Measurements from ENCODE around the gene SF3B3. TPM values are rescaled to one million over a fixed set of nuclear protein-coding genes. Genes with fewer than 3 reads are reported as not detected.
A peak's percentile ranks its signal among the peaks of the same experiment; 100 is the strongest.
"Not testable (repeated sequence)": the region's sequence is repeated elsewhere in the genome, so short reads cannot be mapped to it uniquely, and the experiment has no call there.

Gene SF3B3
- total RNA-seq, 6 donors from 2014 or later: 63.9 to 168 (median 105) TPM

DNA sequence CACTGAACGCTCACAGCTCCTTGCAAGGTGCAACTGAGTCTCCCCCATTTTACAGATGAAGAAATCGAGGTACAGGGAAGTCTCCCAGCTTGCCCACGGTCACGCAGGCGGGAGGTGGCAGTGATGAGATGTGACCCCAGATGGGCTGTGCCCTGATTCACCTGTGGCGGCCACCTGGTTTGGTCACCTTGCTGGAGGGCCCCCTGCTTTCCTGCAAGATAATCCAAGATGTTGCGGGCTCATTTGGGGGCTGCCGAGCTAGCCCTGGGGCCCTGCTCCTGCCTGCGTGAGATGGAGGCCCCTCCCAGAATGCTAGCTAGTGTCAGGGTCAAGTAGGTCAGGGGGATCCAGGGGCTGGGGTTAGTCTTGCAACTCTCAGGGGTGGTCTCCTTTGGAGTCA is 63.1 kb downstream of the SF3B3 start:
- no peak overlapping the region for H3K27ac ChIP-seq
- no peaks in the 10 kb centered on the region for H3K9me3 ChIP-seq
- ATAC-seq (ENCODE audit: low FRiP score in 2 of 2): no peak
- WGBS, 2 donors: 94% methylated on average over 9 of the region's 9 CpGs; no CpG with 5 or more reads in 1 of the 2 donors
- H3K36me3 ChIP-seq: no peaks in the 10 kb centered on the region
- no peak overlapping the region for H3K4me3 ChIP-seq
- no peaks in the 10 kb centered on the region for H3K27me3 ChIP-seq
- no peak for TF ChIP-seq CTCF (IDR thresholded peaks at IDR 0.05)
- TF ChIP-seq EP300 (IDR thresholded peaks at IDR 0.05): no peak
- TF ChIP-seq POLR2AphosphoS5 (IDR thresholded peaks at IDR 0.05): no peak
- TF ChIP-seq POLR2A (IDR thresholded peaks at IDR 0.05): no peak
- DNase-seq: peak in 1 of 2 donors; percentile 41
- peaks cover 6 to 16% (median 12%) of the 10 kb centered on the region in 4 donors for H3K4me1 ChIP-seq

DNA sequence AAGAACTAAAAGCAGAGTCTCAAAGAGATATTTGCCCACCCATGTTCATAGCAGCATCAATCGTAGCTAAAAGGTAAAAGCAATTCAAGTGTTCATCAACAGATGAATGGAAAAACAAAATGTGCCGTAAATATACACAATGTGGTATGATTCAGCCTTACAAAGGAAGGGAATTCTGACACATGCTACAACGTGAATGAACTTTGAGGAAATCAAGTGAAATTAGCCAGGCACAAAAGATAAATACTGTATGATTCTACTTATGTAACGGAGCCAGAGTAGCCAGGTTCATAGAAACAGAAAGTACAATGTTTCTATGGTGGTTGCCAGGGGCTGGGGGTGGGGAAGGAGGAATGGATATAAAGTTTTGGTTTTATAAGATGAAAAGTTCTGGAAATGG is 64.9 kb downstream of the SF3B3 start:
- Histone ChIP-seq H3K9me3 (no peaks in the 10 kb centered on the region), H3K4me1 (peaks cover 18 to 26% (median 20%) of the 10 kb centered on the region in 4 donors), H3K27ac (peak overlapping the region in 1 of 4 donors; percentile 8), H3K36me3 (no peaks in the 10 kb centered on the region), H3K27me3 (no peaks in the 10 kb centered on the region), H3K4me3 (no peak overlapping the region)
- DNase-seq (no peak), ATAC-seq (ENCODE audit: low FRiP score in 2 of 2) (no peak)
- TF ChIP-seq POLR2AphosphoS5 (IDR thresholded peaks at IDR 0.05) (no peak), POLR2A (IDR thresholded peaks at IDR 0.05) (no peak), EP300 (IDR thresholded peaks at IDR 0.05) (no peak), CTCF (IDR thresholded peaks at IDR 0.05) (no peak)
- 44 to 55% methylated on average over 4 of the region's 4 CpGs for WGBS, 2 donors

DNA sequence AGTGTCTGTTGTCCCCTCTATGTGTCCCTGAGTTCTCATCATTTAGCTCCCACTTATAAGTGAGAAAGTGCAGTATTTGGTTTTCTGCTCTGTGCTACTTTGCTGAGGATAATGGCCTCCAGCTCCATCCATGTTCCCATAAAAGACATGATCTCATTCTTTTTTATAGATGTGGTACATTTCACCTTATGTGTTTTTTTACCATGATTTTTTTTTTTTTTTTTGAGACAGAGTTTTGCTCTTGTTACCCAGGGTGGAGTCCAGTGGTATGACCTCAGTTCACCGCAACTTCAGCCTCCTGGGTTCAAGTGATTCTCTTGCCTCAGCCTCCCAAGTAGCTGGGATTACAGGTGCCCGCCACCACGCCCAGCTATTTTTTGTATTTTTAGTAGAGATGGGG is 65.8 kb downstream of the SF3B3 start:
- ATAC-seq (ENCODE audit: low FRiP score in 2 of 2); DNase-seq; H3K4me3 ChIP-seq; H3K36me3 ChIP-seq; H3K9me3 ChIP-seq; H3K27me3 ChIP-seq: not testable (repeated sequence)
- 96% methylated on average over 3 of the region's 3 CpGs for WGBS, 2 donors
- peaks cover 18 to 26% (median 20%) of the 10 kb centered on the region in 4 donors for H3K4me1 ChIP-seq
- H3K27ac ChIP-seq: peak overlapping the region in 1 of 4 donors; percentile 53

DNA sequence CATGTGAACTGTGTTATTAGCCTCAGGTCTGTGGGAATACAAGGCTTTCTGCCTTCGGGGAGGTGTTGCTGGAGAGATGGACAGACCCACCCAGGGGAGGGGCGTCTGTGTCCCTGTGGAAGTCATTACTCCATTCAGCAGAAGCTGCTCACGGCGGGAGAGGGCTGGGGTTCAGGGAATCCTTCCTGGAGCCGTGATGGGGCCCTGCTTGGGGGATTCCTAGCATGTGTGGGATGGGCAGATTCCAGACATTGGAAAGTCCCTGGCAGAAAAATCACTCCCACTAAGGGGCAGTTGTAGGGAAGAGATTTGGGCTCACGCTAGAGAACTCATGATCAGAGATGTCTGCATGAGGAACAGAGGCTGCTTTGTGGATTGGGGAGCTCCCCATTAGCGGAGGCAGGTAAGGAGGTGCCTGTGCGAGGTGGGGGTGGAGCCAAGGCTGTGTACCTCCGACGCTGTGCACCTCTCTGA is 66.4 kb downstream of the SF3B3 start:
- DNase-seq (no peak), ATAC-seq (ENCODE audit: low FRiP score in 2 of 2) (peak; percentile 29 to 48)
- WGBS, 2 donors: 56 to 58% methylated on average over 9 to 10 of the region's 10 CpGs
- no peak for TF ChIP-seq POLR2AphosphoS5 (IDR thresholded peaks at IDR 0.05)
- no peak for TF ChIP-seq EP300 (IDR thresholded peaks at IDR 0.05)
- TF ChIP-seq CTCF (IDR thresholded peaks at IDR 0.05): no peak
- no peak for TF ChIP-seq POLR2A (IDR thresholded peaks at IDR 0.05)
- peak overlapping the region in 2 of 4 donors; percentile 53 to 58 for H3K27ac ChIP-seq
- no peaks in the 10 kb centered on the region for H3K9me3 ChIP-seq
- H3K27me3 ChIP-seq: no peaks in the 10 kb centered on the region
- H3K4me1 ChIP-seq: peaks cover 18 to 28% (median 20%) of the 10 kb centered on the region in 4 donors
- H3K36me3 ChIP-seq: no peaks in the 10 kb centered on the region
- no peak overlapping the region for H3K4me3 ChIP-seq

- Histone ChIP-seq H3K27ac (peak overlapping the region in 3 of 4 donors; percentile 28 to 58 (median 53)), H3K27me3 (no peaks in the 10 kb centered on the region), H3K36me3 (no peaks in the 10 kb centered on the region), H3K4me3 (no peak overlapping the region), H3K9me3 (no peaks in the 10 kb centered on the region), H3K4me1 (peaks cover 20 to 30% (median 21%) of the 10 kb centered on the region in 4 donors)
- TF ChIP-seq CTCF (IDR thresholded peaks at IDR 0.05) (no peak), POLR2AphosphoS5 (IDR thresholded peaks at IDR 0.05) (no peak), POLR2A (IDR thresholded peaks at IDR 0.05) (no peak)
- peak in 1 of 2 donors; percentile 77 for DNase-seq
- peak; percentile 21 to 32 for ATAC-seq (ENCODE audit: low FRiP score in 2 of 2)
- WGBS, 2 donors: 71 to 87% methylated on average over 6 to 12 of the region's 18 CpGs
Measured at GRCh38 chr16:70590722-70591415, 67.3 kb downstream of the SF3B3 start.

Data from upper lobe of left lung (tissue), 6 donors.